IMR-90 (cell line): Measurements from ENCODE around the gene USP24. TPM values are rescaled to one million over a fixed set of nuclear protein-coding genes. Genes with fewer than 3 reads are reported as not detected.
A peak's percentile ranks its signal among the peaks of the same experiment; 100 is the strongest.

ENCODE experiments used
- ATAC-seq: fragments of 200-7000 bp; cut with Tn5 transposase; 2 replicates; pipeline ENCODE4 v1.9.1; 2020; ENCODE audit warnings: low read depth, mild to moderate bottlenecking, moderate library complexity
- BruUV-seq: library from RNA; stranded (reverse); fragments of 400-500 nt; replicated peaks from 2 replicates; lab custom pipeline; 2021; lab: Mats Ljungman, UMichigan
- CTCF ChIA-PET: fragments of 300-600 bp; formaldehyde crosslinking; extraction: SDS; loops from one replicate; lab custom pipeline; 2021; ENCODE audit warnings: antibody characterized with exemption; lab: Yijun Ruan, JAX
- POLR2A ChIA-PET: fragments of 300-600 bp; sonication (Branson Sonifier 250); formaldehyde crosslinking; loops from one replicate; lab custom pipeline; 2022; ENCODE audit warnings: antibody characterized with exemption; ENCODE audit not compliant: unreplicated experiment; lab: Charles Lee
- DNase-seq: peaks from one replicate; pipeline ENCODE4 v3.0.0; 2013
- H2AFZ ChIP-seq: replicated peaks from 2 replicates; pipeline ENCODE3; 2013; ENCODE audit warnings: low read length, mild to moderate bottlenecking; ENCODE audit not compliant: poor library complexity
- H2AK5ac ChIP-seq: 2 replicates; pipeline ENCODE4 v1.6.1; 2013; ENCODE audit warnings: low read depth, low read length, inconsistent platforms
- H2AK9ac ChIP-seq: replicated peaks from 2 replicates; pipeline ENCODE3; 2013; ENCODE audit warnings: mild to moderate bottlenecking, low read depth, low read length, moderate library complexity; ENCODE audit not compliant: poor library complexity
- H2BK120ac ChIP-seq: 2 replicates; pipeline ENCODE4 v1.6.1; 2013; ENCODE audit warnings: low read depth, low read length, inconsistent platforms
- H2BK15ac ChIP-seq: 3 replicates; pipeline ENCODE4 v1.6.1; 2013; ENCODE audit warnings: low read depth, low read length, inconsistent platforms
- H2BK20ac ChIP-seq: 2 replicates; pipeline ENCODE4 v1.6.1; 2013; ENCODE audit warnings: low read depth, mild to moderate bottlenecking, inconsistent platforms, low read length, moderate library complexity
- H2BK5ac ChIP-seq: 2 replicates; pipeline ENCODE4 v1.6.1; 2013; ENCODE audit warnings: mild to moderate bottlenecking, low read depth, low read length, inconsistent platforms; ENCODE audit not compliant: poor library complexity, severe bottlenecking
- H3K14ac ChIP-seq: replicated peaks from 2 replicates; pipeline ENCODE4 v1.6.1; 2013; ENCODE audit warnings: low read depth, low read length, inconsistent platforms
- H3K18ac ChIP-seq: 2 replicates; pipeline ENCODE4 v1.6.1; 2013; ENCODE audit warnings: low read depth, low read length, control low read depth
- H3K23ac ChIP-seq: 2 replicates; pipeline ENCODE4 v1.6.1; 2013; ENCODE audit warnings: low read depth, low read length, inconsistent platforms
- H3K27ac ChIP-seq: 2 replicates; pipeline ENCODE4 v1.5.1; 2013; ENCODE audit warnings: mild to moderate bottlenecking, control low read depth, low read length; ENCODE audit not compliant: insufficient read depth
- H3K27me3 ChIP-seq: 2 replicates; pipeline ENCODE4 v1.6.1; 2013; ENCODE audit warnings: low read length; ENCODE audit not compliant: control insufficient read depth, insufficient read depth
- H3K36me3 ChIP-seq: 2 replicates; pipeline ENCODE4 v1.6.1; 2013; ENCODE audit warnings: low read length, mixed read lengths; ENCODE audit not compliant: control insufficient read depth, insufficient read depth
- H3K4ac ChIP-seq: 2 replicates; pipeline ENCODE4 v1.6.1; 2013; ENCODE audit warnings: low read depth, low read length, inconsistent platforms
- H3K4me1 ChIP-seq: 2 replicates; pipeline ENCODE4 v1.6.1; 2013; ENCODE audit warnings: low read length, mixed read lengths; ENCODE audit not compliant: control insufficient read depth, insufficient read depth
- H3K4me2 ChIP-seq: 2 replicates; pipeline ENCODE4 v1.6.1; 2013; ENCODE audit warnings: low read depth, mild to moderate bottlenecking, control low read depth, low read length, moderate library complexity
- H3K4me3 ChIP-seq: 2 replicates; pipeline ENCODE4 v1.5.1; 2013; ENCODE audit warnings: low read depth, mild to moderate bottlenecking, control low read depth, low read length, moderate library complexity; ENCODE audit not compliant: insufficient read depth
- H3K56ac ChIP-seq: 2 replicates; pipeline ENCODE4 v1.6.1; 2013; ENCODE audit warnings: low read length, inconsistent platforms; ENCODE audit not compliant: insufficient read depth; ENCODE audit errors: extremely low read depth
- H3K79me1 ChIP-seq, 2 experiments: 2 replicates each; pipeline ENCODE4 v1.6.1; 2013; ENCODE audit warnings: low read length in 2 of 2, inconsistent platforms in 1 of 2, low read depth in 1 of 2
- H3K9ac ChIP-seq: 2 replicates; pipeline ENCODE4 v1.6.1; 2013; ENCODE audit warnings: low read depth, low read length, control low read depth
- H3K9me1 ChIP-seq: 2 replicates; pipeline ENCODE4 v1.6.1; 2013; ENCODE audit warnings: low read length, inconsistent platforms; ENCODE audit not compliant: insufficient read depth
- H3K9me3 ChIP-seq: 2 replicates; pipeline ENCODE4 v1.6.1; 2013; ENCODE audit warnings: low read length; ENCODE audit not compliant: control insufficient read depth, insufficient read depth
- H4K20me1 ChIP-seq: 2 replicates; pipeline ENCODE4 v1.6.1; 2013; ENCODE audit warnings: low read length, inconsistent platforms; ENCODE audit not compliant: insufficient read depth
- H4K5ac ChIP-seq: 2 replicates; pipeline ENCODE4 v1.6.1; 2013; ENCODE audit warnings: mild to moderate bottlenecking, low read depth, low read length, control low read depth
- H4K8ac ChIP-seq, 2 experiments: 2 replicates each; pipeline ENCODE4 v1.6.1; 2013; ENCODE audit warnings: low read depth in 2 of 2, low read length in 2 of 2, control low read depth in 1 of 2, inconsistent platforms in 1 of 2
- H4K91ac ChIP-seq: 2 replicates; pipeline ENCODE4 v1.6.1; 2013; ENCODE audit warnings: low read depth, low read length, inconsistent platforms; ENCODE audit not compliant: insufficient read depth
- CEBPB ChIP-seq: IDR thresholded peaks from 2 replicates; pipeline ENCODE4 v1.6.1; 2012; ENCODE audit warnings: low read depth, low read length, improper control_type of control experiment
- RCOR1 ChIP-seq: IDR thresholded peaks from 2 replicates; pipeline ENCODE4 v1.6.1; 2012; ENCODE audit warnings: mild to moderate bottlenecking, low read length, improper control_type of control experiment; ENCODE audit not compliant: insufficient replicate concordance
- RFX5 ChIP-seq: IDR thresholded peaks from 2 replicates; pipeline ENCODE4 v1.8.0; 2012; ENCODE audit warnings: low read depth, mild to moderate bottlenecking, low read length, moderate library complexity
- USF2 ChIP-seq: fragments of 150-350 bp; IDR thresholded peaks from 2 replicates; pipeline ENCODE4 v1.6.1; 2017; ENCODE audit warnings: mild to moderate bottlenecking, antibody characterized with exemption, low read length, low read depth
- WGBS, 2 experiments: methylation state at CpG; one replicate each; pipeline versions ENCODE4 v1.1.5 to v1.1.7; 2013; ENCODE audit warnings: missing lambda C conversion rate in 2 of 2; ENCODE audit not compliant: insufficient read length in 1 of 2; ENCODE audit errors: extremely low coverage in 2 of 2; 5-methylcytosine and 5-hydroxymethylcytosine counted together
- dilution Hi-C: fragments of 300-500 bp; cut with HindIII; formaldehyde crosslinking; loops from one replicate; pipeline ENCODE4 v1.14.3; 2018; ENCODE audit warnings: low sequenced_read_pairs; ENCODE audit not compliant: unreplicated experiment
- in situ Hi-C: fragments of 300-500 bp; cut with MboI; formaldehyde crosslinking; loops from 3 replicates; pipeline ENCODE4 v1.14.3; 2019; ENCODE audit warnings: low sequenced_read_pairs, inconsistent platforms, mixed read lengths
- intact Hi-C: fragments of 100-400 bp; cut with micrococcal nuclease; formaldehyde crosslinking; loops from 2 replicates; pipeline ENCODE4 v1.10.0; 2022
- polyA plus RNA-seq, 3 experiments: library from polyadenylated mRNA; depleted of rRNA; stranded (reverse); fragments of >200 nt; gene quantifications; 2 replicates each; pipeline ENCODE4 v1.2.3, GENCODE V29; 2012; ENCODE audit warnings: low replicate concordance in 1 of 3
- total RNA-seq: library from RNA; depleted of rRNA; stranded (reverse); fragments of >200 nt; gene quantifications from 2 replicates; pipeline ENCODE4 v1.2.3, GENCODE V29; 2012

Gene USP24
- total and polyA plus RNA-seq, 2 of the 4 experiments (the other 2 are of a cell fraction), result 8.4 to 36.7 TPM

- no TSS peak for BruUV-seq
- ATAC-seq (no peak), DNase-seq (no peak)
- H3K9me1 ChIP-seq, result 0 out of 2 replicates have a peak, but pooled peaks cover 3% of the 10 kb centered on the region
- H3K14ac ChIP-seq, result no peak overlapping the region
- no peaks in the 10 kb centered on the region for H3K9me3 ChIP-seq
- in situ Hi-C loops, result loop anchor here (5.0 to 10.0 kb wide), 2 partner anchors 132 to 1440 kb away; no protein-coding TSS in a partner anchor
- no peak overlapping the region for H3K18ac ChIP-seq
- H4K5ac ChIP-seq, result no peak overlapping the region
- ChIA-PET CTCF (interaction anchor here (2.5 kb wide), 1 partner anchor 133 kb away, joined by 11 read pairs; no protein-coding TSS in a partner anchor), POLR2A (no interaction called here)
- no peak overlapping the region for H2BK20ac ChIP-seq
- H3K4me3 ChIP-seq, result no peak overlapping the region
- no peak overlapping the region for H2BK5ac ChIP-seq
- H3K4me1 ChIP-seq, result no peaks in the 10 kb centered on the region
- intact Hi-C loops, result loop anchor here (10.0 kb wide), 2 partner anchors 530 to 1440 kb away; no protein-coding TSS in a partner anchor
- H3K36me3 ChIP-seq, result peaks cover 23% of the 10 kb centered on the region
- TF ChIP-seq CEBPB (peak; percentile 73), USF2 (no peak), RCOR1 (no peak), RFX5 (no peak)
- no peak overlapping the region for H3K9ac ChIP-seq
- no peak overlapping the region for H4K8ac ChIP-seq
- H3K27ac ChIP-seq, result no peak overlapping the region
- dilution Hi-C loops, result no loop called here
- H3K23ac ChIP-seq, result no peak overlapping the region
- WGBS, 2 experiments, result 100% methylated on average over 1 of the region's 6 CpGs; no CpG with 5 or more reads in 1 of the 2 experiments
- peaks cover 0 to 4% of the 10 kb centered on the region in 2 experiments; a peak in 1 of 4 replicates for H3K79me1 ChIP-seq
- H2AFZ ChIP-seq, result no peak overlapping the region
- H4K20me1 ChIP-seq, result no peaks in the 10 kb centered on the region
- no peaks in the 10 kb centered on the region for H3K27me3 ChIP-seq
- H3K4ac ChIP-seq, result no peak overlapping the region
- no peak overlapping the region for H3K56ac ChIP-seq
- H2AK5ac ChIP-seq, result no peak overlapping the region
- no peak overlapping the region for H2AK9ac ChIP-seq
- H3K4me2 ChIP-seq, result no peak overlapping the region
- H4K91ac ChIP-seq, result no peak overlapping the region
- no peak overlapping the region for H2BK15ac ChIP-seq
- no peak overlapping the region for H2BK120ac ChIP-seq
These were observed 70.3 kb downstream of the USP24 start for GRCh38 chr1:55144886-55145285.
